Naive thymus-derived CD4-positive, alpha-beta T cell (primary cell): Measurements from ENCODE around the gene FBRSL1. TPM values are rescaled to one million over a fixed set of nuclear protein-coding genes. Genes with fewer than 3 reads are reported as not detected.
A peak's percentile ranks its signal among the peaks of the same experiment; 100 is the strongest.

Experiments
- ATAC-seq: fragments of 150-1000 bp; cut with Tn5 transposase; 2 replicates; pipeline ENCODE4 v1.10.0; 2021; ENCODE audit warnings: mild to moderate bottlenecking, moderate library complexity
- CTCF ChIA-PET: fragments of 350-600 bp; sonication (Branson Sonifier 250); formaldehyde crosslinking; loops from one replicate; lab custom pipeline; 2021; ENCODE audit warnings: antibody characterized with exemption; lab: Charles Lee
- POLR2A ChIA-PET: fragments of 350-600 bp; sonication (Branson Sonifier 250); formaldehyde crosslinking; loops from one replicate; lab custom pipeline; 2021; ENCODE audit warnings: antibody characterized with exemption, inconsistent platforms; lab: Charles Lee
- DNase-seq, 9 donors: peaks; one replicate each; pipeline versions ENCODE4 v3.0.0 to v3.0.0-alpha.2; 2020 to 2022; ENCODE audit warnings: mixed read lengths in 1 of 9
- H3K27ac ChIP-seq: one replicate; pipeline ENCODE4 v1.7.0; 2013; ENCODE audit warnings: mild to moderate bottlenecking, low read depth, low read length, moderate library complexity
- H3K27me3 ChIP-seq, 2 donors: one replicate each; pipeline ENCODE4 v1.7.0; 2013; ENCODE audit warnings: low read length in 2 of 2, mild to moderate bottlenecking in 2 of 2, moderate library complexity in 2 of 2; ENCODE audit not compliant: control insufficient read depth in 2 of 2, insufficient read depth in 2 of 2
- H3K36me3 ChIP-seq, 3 experiments: 1 replicate in 2 of 3; 2 replicates in 1 of 3; pipeline ENCODE4 v1.7.0; 2013; ENCODE audit warnings: low read length in 3 of 3, mild to moderate bottlenecking in 3 of 3, moderate library complexity in 1 of 3; ENCODE audit not compliant: insufficient read depth in 3 of 3, control insufficient read depth in 2 of 3
- H3K4me1 ChIP-seq, 2 donors: one replicate each; pipeline ENCODE4 v1.7.0; 2013; ENCODE audit warnings: low read length in 2 of 2, mild to moderate bottlenecking in 2 of 2, moderate library complexity in 1 of 2; ENCODE audit not compliant: control insufficient read depth in 2 of 2, insufficient read depth in 2 of 2
- H3K4me3 ChIP-seq: 2 replicates; pipeline ENCODE4 v1.7.0; 2013; ENCODE audit warnings: mild to moderate bottlenecking, low read length
- H3K9me3 ChIP-seq, 3 experiments: 1 replicate in 2 of 3; 2 replicates in 1 of 3; pipeline ENCODE4 v1.7.0; 2013; ENCODE audit warnings: low read length in 3 of 3; ENCODE audit not compliant: control insufficient read depth in 2 of 3
- H3K27ac Mint-ChIP-seq, 9 donors: one replicate each; pipeline ENCODE4 v1.8.0; 2020 to 2022; ENCODE audit warnings: mixed read lengths in 9 of 9, mild to moderate bottlenecking in 8 of 9, moderate library complexity in 5 of 9, inconsistent platforms in 2 of 9
- H3K27me3 Mint-ChIP-seq, 5 donors: one replicate each; pipeline ENCODE4 v1.8.0; 2021 to 2022; ENCODE audit warnings: mixed read lengths in 5 of 5, mild to moderate bottlenecking in 1 of 5
- H3K36me3 Mint-ChIP-seq, 5 donors: one replicate each; pipeline ENCODE4 v1.8.0; 2020 to 2022; ENCODE audit warnings: mixed read lengths in 5 of 5, mild to moderate bottlenecking in 3 of 5, inconsistent platforms in 1 of 5
- H3K4me1 Mint-ChIP-seq, 7 donors: one replicate each; pipeline ENCODE4 v1.8.0; 2020 to 2022; ENCODE audit warnings: mixed read lengths in 7 of 7, mild to moderate bottlenecking in 3 of 7, inconsistent platforms in 1 of 7
- H3K4me3 Mint-ChIP-seq, 10 donors: one replicate each; pipeline ENCODE4 v1.8.0; 2020 to 2022; ENCODE audit warnings: mild to moderate bottlenecking in 10 of 10, mixed read lengths in 10 of 10, moderate library complexity in 6 of 10, inconsistent platforms in 2 of 10
- H3K9me3 Mint-ChIP-seq, 11 donors: one replicate each; pipeline ENCODE4 v1.8.0; 2020 to 2022; ENCODE audit warnings: mixed read lengths in 11 of 11, mild to moderate bottlenecking in 4 of 11, inconsistent platforms in 1 of 11, moderate library complexity in 1 of 11
- intact Hi-C, 2 donors: fragments of 100-400 bp; cut with micrococcal nuclease; formaldehyde crosslinking; loops; one replicate each; pipeline ENCODE4 v1.15.1; 2023
- polyA plus RNA-seq, 2 donors: library from polyadenylated mRNA; unstranded; fragments of 300-500 nt; fragmentation: Illumina TruSeq; gene quantifications; one replicate each; pipeline ENCODE4 v1.2.3, GENCODE V29; 2021
- total RNA-seq, 6 experiments: library from RNA in 5 of 6; stranded (reverse) in 5 of 6; gene quantifications; 1 replicate in 5 of 6; 2 replicates in 1 of 6; pipeline ENCODE4 v1.2.3 and lab custom pipeline; 2021 to 2026

The FBRSL1 gene
- total and polyA plus RNA-seq, 7 experiments from 2014 or later: 0.77 to 105 (median 90.9) TPM

DNA sequence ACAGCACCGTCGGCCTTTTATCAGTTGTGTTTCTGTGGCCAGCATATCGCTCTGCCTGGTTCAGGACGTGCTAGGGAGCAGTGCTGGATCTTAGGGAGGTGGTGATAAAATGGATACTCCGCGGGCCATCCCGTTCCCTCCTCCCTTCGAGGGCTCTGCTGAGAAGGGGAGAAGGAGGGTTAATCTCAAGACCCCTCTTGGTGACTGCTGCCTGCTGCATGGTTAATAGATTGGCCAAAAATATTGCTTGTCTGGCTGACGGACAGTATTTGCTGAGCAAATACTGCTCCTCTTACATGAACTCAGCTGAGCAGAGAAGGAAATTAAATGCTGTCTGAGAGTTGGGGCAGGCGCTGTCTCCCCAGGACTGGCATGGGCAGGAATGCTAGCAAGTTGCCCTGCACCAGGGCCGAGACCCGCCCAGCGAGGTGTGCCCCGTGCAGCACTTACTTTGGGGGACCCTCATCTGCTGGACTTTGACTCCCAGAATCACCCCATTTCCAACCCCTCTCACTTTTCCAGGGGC is 1.2 kb downstream of the FBRSL1 start:
- Mint-ChIP-seq H3K9me3 (no peaks in the 10 kb centered on the region), H3K27me3 (no peaks in the 10 kb centered on the region), H3K27ac (peak overlapping the region; percentile 77 to 95 (median 89)), H3K4me3 (peak overlapping the region; percentile 74 to 93 (median 89)), H3K36me3 (peaks cover 0 to 9% (median 4%) of the 10 kb centered on the region in 5 donors), H3K4me1 (peaks cover 44 to 77% (median 70%) of the 10 kb centered on the region in 7 donors)
- peak overlapping the region; percentile 76 for H3K27ac ChIP-seq
- H3K9me3 ChIP-seq: no peaks in the 10 kb centered on the region
- H3K4me3 ChIP-seq: peak overlapping the region; percentile 77
- H3K4me1 ChIP-seq: peaks cover 49 to 62% of the 10 kb centered on the region in 2 donors
- H3K27me3 ChIP-seq: no peaks in the 10 kb centered on the region
- ChIA-PET CTCF (no interaction called here), POLR2A (interaction anchor here (1.1 to 1.5 kb wide), 3 partner anchors 43 to 61 kb away, joined by 3 to 4 read pairs (median 4); no protein-coding TSS in a partner anchor)
- no peak for ATAC-seq
- peaks cover 0 to 8% (median 0%) of the 10 kb centered on the region in 3 experiments for H3K36me3 ChIP-seq
- DNase-seq: no peak
- intact Hi-C loops: loop anchor here in 1 of 2 donors (2.0 kb wide), 1 partner anchor 302 kb away; no protein-coding TSS in a partner anchor

DNA sequence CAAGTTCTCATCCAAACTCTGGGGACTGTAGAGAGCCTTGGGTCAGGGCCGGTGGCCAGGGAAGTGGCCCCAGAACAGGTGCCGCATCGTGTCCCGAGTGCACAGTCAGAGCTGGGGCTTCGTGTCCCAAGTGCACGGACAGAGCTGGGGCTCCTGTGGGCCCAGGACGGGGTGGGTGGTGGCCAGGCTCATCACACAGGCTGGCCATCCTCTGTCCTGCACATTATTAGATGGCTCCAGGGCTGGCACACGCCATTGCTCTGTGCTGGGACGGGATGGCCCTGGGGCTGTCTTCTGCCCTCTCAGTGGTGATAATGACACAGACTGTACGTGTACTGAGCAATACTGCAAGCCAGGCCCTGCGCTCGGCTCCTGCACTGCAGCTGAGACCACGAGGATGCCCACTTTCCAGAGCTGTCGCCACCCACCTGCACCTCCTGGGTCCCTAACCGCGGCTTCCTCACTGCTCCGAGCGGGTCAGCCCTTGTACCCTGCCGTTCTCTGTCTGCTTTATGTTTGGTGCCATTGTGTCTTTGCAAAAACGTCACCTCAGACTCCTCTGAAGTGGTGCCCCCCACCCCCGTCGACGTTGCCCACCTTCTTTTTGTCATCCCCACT is 1.9 kb downstream of the FBRSL1 start:
- Mint-ChIP-seq H3K27me3 (no peaks in the 10 kb centered on the region), H3K4me1 (peaks cover 46 to 77% (median 70%) of the 10 kb centered on the region in 7 donors), H3K4me3 (peak overlapping the region; percentile 74 to 93 (median 89)), H3K36me3 (peaks cover 0 to 9% (median 4%) of the 10 kb centered on the region in 5 donors), H3K27ac (peak overlapping the region; percentile 36 to 94 (median 89)), H3K9me3 (no peaks in the 10 kb centered on the region)
- ChIA-PET POLR2A (interaction anchor here (0.7 to 1.5 kb wide), 6 partner anchors 44 to 64 kb away, joined by 3 to 5 read pairs (median 4); no protein-coding TSS in a partner anchor), CTCF (no interaction called here)
- DNase-seq: no peak
- H3K36me3 ChIP-seq: peaks cover 0 to 8% (median 0%) of the 10 kb centered on the region in 3 experiments
- intact Hi-C loops: loop anchor here in 1 of 2 donors (2.0 kb wide), 1 partner anchor 303 kb away; no protein-coding TSS in a partner anchor
- ATAC-seq: no peak
- H3K4me3 ChIP-seq: peak overlapping the region; percentile 77
- H3K27me3 ChIP-seq: no peaks in the 10 kb centered on the region
- H3K9me3 ChIP-seq: no peaks in the 10 kb centered on the region
- peaks cover 49 to 62% of the 10 kb centered on the region in 2 donors for H3K4me1 ChIP-seq
- H3K27ac ChIP-seq: peak overlapping the region; percentile 76

GRCh38 chr12:132492522-132492921 is 2.6 kb downstream of the FBRSL1 start:
- no peaks in the 10 kb centered on the region for H3K27me3 Mint-ChIP-seq
- peaks cover 0 to 9% (median 4%) of the 10 kb centered on the region in 5 donors for H3K36me3 Mint-ChIP-seq
- ChIA-PET CTCF (no interaction called here), POLR2A (interaction anchor here (0.5 to 1.3 kb wide), 4 partner anchors 36 to 64 kb away, joined by 3 to 5 read pairs (median 4); no protein-coding TSS in a partner anchor)
- peak overlapping the region; percentile 77 for H3K4me3 ChIP-seq
- peaks cover 49 to 57% of the 10 kb centered on the region in 2 donors for H3K4me1 ChIP-seq
- H3K27ac Mint-ChIP-seq: peak overlapping the region; percentile 36 to 94 (median 89)
- no peak for DNase-seq
- H3K36me3 ChIP-seq: peaks cover 0 to 8% (median 0%) of the 10 kb centered on the region in 3 experiments
- no peaks in the 10 kb centered on the region for H3K9me3 ChIP-seq
- H3K4me3 Mint-ChIP-seq: peak overlapping the region; percentile 74 to 93 (median 89)
- intact Hi-C loops: no loop called here
- H3K4me1 Mint-ChIP-seq: peaks cover 42 to 74% (median 67%) of the 10 kb centered on the region in 7 donors
- peak overlapping the region; percentile 76 for H3K27ac ChIP-seq
- H3K9me3 Mint-ChIP-seq: no peaks in the 10 kb centered on the region
- no peak for ATAC-seq
- H3K27me3 ChIP-seq: no peaks in the 10 kb centered on the region

GRCh38 chr12:132492951-132493350 is 3.0 kb downstream of the FBRSL1 start:
- no peaks in the 10 kb centered on the region for H3K9me3 ChIP-seq
- Mint-ChIP-seq H3K9me3 (no peaks in the 10 kb centered on the region), H3K36me3 (peaks cover 0 to 9% (median 4%) of the 10 kb centered on the region in 5 donors), H3K4me3 (peak overlapping the region; percentile 74 to 93 (median 89)), H3K27ac (peak overlapping the region in 7 of 9 donors; percentile 57 to 93 (median 80)), H3K27me3 (no peaks in the 10 kb centered on the region), H3K4me1 (peaks cover 38 to 73% (median 63%) of the 10 kb centered on the region in 7 donors)
- peak overlapping the region; percentile 76 for H3K27ac ChIP-seq
- POLR2A ChIA-PET: interaction anchor here (0.5 to 1.3 kb wide), 2 partner anchors 36 to 65 kb away, joined by 3 to 5 read pairs; no protein-coding TSS in a partner anchor
- CTCF ChIA-PET: no interaction called here
- intact Hi-C loops: no loop called here
- H3K27me3 ChIP-seq: no peaks in the 10 kb centered on the region
- no peak for ATAC-seq
- H3K4me1 ChIP-seq: peaks cover 46 to 53% of the 10 kb centered on the region in 2 donors
- no peak for DNase-seq
- H3K4me3 ChIP-seq: no peak overlapping the region
- H3K36me3 ChIP-seq: peaks cover 0 to 8% (median 0%) of the 10 kb centered on the region in 3 experiments

DNA sequence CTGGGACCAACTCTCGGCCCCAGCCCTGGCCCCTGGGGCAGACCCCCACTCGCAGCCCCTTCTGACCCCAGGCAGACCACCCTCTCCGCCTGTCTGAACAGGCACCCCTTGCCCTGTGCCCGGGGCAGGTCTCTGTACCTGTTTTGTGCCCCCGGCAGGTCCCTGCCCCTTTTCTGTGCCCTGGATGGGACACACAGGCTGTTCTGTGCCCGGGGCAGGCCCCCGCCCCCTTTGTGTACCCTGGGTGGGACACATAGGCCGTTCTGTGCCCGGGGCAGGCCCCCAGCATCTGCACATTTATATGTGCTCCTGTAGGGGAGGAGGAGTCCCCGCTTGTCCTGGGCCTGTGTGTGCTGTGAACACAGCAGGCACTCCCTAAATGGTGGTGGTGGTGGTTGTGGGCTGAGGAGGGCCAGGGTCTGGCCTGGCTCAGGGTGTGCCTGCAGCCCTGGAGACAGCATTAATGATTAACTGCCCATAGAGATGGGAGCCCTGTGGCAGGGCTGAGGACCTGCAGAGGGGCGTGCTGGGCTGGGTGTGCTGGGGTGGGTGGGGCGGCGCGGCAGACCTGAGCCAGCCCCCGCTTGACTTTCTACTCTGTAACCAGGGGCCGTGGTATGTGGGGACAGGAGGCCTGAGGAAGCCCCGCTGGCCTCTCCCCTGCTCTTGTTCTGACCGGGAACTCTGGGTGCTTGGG is 3.7 kb downstream of the FBRSL1 start:
- CTCF ChIA-PET: no interaction called here
- no peak overlapping the region for H3K27ac ChIP-seq

More for the DNA sequence above, 3.7 kb downstream of the FBRSL1 start:
- Mint-ChIP-seq H3K4me1 (peaks cover 32 to 66% (median 57%) of the 10 kb centered on the region in 7 donors), H3K27ac (peak overlapping the region in 5 of 9 donors; percentile 36 to 72 (median 71)), H3K9me3 (no peaks in the 10 kb centered on the region), H3K36me3 (peaks cover 0 to 9% (median 4%) of the 10 kb centered on the region in 5 donors), H3K4me3 (peak overlapping the region; percentile 18 to 93 (median 75)), H3K27me3 (no peaks in the 10 kb centered on the region)
- intact Hi-C loops: no loop called here
- no peak for ATAC-seq
- no peaks in the 10 kb centered on the region for H3K9me3 ChIP-seq
- POLR2A ChIA-PET: no interaction called here
- H3K36me3 ChIP-seq: peaks cover 0 to 8% (median 0%) of the 10 kb centered on the region in 3 experiments
- H3K4me1 ChIP-seq: peaks cover 40 to 46% of the 10 kb centered on the region in 2 donors
- H3K4me3 ChIP-seq: no peak overlapping the region
- no peak for DNase-seq
- no peaks in the 10 kb centered on the region for H3K27me3 ChIP-seq
